Hematopoietic multipotent progenitor cell treated with erythropoietin and hydrocortisone succinate and interleukin-3 and kit ligand, for 6 days (in vitro differentiated cells): ENCODE data around the gene PUSL1.

Experiments used
- DNase-seq: peaks from one replicate; pipeline ENCODE4 v3.0.0-alpha.2; 2015

Gene PUSL1

GRCh38 chr1:1295154-1295923 is 13.1 kb upstream of the PUSL1 start:
- no peak for DNase-seq

- DNase-seq, result no peak
These were observed 12.0 kb upstream of the PUSL1 start for GRCh38 chr1:1296070-1297061.

- DNase-seq, result no peak
These were observed 10.5 kb upstream of the PUSL1 start for GRCh38 chr1:1297802-1298424.

DNA sequence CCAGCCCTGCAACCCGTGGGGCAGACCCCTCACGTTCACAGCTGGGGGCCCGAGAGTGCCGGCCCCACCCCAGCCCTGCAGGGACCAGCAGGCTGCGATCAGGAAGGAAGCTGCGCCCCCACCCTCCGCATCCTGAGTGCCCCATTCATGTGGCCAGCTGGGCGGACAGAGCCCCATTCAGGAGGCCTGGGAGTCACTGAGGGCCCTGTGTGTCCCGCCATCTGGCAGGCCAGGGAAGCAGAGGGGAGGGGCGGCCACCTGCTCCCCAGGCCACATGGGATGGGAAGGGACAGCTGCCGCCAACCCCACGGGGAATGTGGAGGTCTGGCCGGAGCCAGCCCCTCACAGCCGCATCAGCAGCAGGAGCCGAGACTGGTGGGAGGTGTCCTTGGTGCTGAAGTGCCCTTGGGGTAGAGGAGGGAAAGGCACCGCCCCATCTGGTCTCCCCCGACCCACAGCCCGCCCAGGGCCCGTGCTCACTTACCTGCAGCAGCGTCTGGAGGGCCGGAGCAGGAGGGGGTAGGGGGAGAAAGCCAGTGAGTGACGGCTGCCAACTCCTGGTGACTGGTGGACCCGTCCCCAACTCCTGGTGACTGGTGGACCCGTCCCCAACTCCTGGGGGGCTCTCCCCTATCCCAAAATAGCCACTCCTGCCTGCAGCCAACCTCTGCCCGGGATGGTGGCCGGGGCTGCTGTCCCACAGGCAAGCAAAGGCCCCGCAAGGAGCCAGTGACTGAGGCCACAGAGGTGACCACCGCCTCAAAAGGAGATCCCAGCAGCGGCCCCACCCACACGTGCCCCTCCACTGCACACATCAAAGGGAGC is 9.3 kb upstream of the PUSL1 start:
- DNase-seq, result peak; percentile 65

DNA sequence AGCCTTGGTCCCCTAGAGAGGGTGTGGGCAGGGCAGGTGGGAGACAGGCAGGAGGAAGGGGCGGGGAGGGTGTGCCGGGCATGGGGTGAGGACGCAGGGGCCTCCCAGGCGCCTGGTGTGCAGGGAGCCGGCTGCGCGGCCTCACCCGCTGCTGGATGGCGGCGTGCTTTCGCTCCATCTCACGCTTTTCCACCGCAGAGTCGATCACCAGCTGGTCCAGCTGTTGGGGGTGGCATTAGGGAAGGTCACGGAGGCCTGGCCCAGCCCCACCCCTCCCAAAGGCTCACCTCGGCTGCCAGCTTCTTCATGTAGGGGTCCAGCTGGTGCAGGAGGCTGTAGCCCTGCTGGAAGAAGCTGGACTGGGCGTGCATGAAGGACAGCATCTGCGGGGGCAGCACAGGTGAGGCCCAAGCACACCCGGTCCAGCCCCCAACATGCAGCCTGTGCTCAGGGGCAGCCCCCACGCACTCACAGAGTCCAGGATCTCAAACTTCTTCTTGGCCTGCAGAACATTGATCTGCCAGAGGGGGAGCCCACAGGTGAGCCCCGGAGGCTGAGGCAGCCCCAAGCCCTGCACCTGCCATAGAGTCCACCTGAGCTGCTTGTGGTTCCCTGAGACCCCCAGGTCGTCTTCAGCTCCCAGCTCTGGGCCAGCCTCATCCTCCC is 8.6 kb upstream of the PUSL1 start:
- peak; percentile 49 for DNase-seq

DNA sequence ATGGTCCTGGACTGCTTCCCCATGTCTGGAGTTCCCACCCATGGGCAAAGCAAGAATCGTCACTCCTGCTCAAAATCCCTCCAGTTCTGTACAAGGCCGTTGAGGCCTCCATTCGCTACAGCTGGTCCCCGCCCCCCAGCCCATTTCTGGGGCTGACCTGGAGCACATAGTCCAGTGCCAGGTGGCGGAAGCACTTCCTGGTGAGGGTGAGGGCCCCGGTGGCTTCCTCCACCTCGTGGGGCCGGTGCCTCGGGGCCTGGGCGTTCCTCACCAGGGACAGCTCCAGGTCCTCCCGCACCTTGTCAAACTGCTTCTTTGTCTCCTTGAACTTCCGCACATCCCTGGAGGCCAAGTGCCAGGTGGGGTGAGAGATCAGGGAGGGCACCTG is 8.1 kb upstream of the PUSL1 start:
- DNase-seq, result no peak

DNA sequence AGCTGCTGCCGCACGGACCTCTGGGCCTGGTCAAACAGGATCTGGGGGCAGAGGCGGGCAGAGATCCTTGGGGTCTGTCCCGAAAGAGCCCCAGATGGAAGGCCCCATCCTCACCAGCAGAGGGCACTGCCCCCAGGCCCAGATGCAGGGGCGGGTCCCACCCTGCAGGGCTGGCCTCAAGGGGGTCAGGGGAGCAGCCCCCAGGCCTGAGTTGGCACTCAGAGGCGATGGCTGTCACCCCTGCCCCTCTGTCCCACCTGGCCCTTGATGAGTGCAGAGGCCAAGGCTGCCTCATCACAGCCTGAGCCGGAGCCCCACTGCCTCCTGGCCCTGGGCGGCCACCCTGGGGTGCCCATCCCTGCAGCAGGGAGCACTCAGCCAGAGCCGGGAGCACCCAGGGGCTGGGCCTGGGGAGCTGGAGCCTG is 6.4 kb upstream of the PUSL1 start:
- peak; percentile 42 for DNase-seq

GRCh38 chr1:1302951-1303509 is 5.4 kb upstream of the PUSL1 start:
- DNase-seq, result peak; percentile 35

DNA sequence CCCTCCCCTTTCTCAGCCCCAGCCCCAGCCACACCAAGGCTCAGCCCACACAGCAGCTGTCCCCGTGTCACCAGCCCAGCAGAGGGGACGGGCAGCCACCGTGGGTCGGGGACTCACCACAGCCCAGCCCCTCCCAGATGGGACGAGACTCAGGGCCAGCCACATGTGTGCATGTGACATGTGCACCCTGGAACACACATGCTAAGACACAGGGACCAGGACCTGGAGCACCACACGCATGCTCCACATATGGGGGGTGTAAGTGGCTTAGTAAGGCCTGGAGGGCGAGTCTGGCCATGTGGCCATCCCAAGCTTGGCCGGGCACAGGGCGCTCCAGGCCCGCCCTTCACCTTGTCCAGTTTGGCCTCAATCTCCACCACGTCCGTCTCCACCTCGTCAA is 4.7 kb upstream of the PUSL1 start:
- DNase-seq, result no peak

DNA sequence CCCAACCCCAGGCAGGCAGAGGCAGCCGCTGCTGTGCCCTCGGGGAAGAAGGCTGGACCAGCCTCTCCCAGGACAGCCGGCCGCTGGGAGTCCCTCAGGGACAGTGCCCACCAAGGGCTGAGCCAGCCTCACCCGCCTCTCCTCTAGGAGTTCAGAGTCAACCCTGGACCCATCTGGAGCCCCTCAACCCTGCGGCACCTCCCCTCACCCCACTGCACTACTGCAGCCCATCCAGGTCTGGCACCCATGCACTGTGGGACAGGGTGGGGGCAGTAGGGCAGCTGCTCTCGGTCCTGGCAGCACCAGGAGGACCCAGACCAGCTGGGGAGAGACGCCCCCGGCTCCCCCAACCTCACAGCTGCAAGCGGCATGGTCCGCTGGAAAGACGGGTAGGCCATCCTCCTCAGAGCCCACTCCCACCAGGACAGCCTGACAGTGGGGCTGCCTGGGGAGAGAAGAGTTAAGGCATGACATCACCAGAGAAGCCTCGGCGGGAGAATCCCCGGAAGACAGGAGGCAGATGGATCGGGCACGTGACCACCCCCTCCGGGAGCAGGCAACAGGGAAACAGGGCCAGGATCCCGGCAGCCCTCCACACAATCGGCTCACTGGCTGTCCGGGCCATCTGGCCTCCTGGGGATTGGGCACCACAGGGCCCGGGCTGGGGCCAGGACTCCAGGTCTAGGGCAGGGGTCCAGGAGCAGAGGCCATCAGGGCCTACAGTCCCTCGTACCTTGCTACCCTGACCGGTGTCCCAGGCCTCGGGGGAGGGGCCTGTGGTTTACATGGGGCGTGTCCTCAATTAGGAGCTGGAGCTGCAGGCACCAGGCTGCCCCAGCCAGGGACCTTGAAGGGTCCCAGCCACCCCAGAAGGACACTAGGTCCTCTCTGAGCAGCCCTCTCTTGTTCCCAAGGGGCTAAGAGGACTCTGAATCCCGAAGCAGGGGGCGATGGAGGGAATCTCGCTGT is 3.8 kb upstream of the PUSL1 start:
- DNase-seq, result peak; percentile 62

DNA sequence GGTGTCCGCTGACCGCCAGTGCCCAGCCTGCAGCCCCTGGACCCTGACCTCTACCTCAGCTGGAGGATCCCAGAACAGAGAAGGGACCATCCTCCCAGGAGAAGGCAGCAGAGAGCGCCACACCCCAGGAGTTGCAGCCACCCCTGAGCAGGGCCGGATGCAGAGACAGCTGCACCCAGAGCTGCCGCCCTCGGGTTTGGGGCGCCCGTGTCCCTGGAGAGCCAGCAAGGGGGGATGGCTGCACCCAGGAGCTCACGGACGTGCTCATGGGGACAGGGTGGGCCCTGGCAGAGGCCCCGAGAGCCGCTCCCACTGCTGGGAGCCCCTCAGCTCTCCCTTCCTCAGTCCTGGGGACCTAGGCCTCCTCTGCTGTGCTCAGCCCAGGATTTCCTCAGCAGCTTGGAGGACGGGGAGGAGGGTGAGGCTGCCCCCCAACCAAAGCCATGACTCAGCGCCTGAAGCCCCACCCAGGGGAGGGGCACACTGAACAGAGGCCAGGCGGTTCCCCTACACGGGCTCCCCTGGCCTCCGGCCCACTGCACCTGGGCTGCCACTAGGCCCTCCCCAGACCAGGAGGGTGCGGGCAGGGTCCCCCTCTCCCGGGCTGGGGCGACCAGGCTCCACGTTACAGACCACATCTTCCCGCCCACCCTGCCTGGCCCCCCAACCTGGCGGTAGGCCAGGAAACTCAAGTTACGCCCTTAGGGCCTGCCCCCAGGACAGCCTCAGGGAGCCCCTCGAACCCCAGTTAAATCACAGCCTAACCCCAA is 2.9 kb upstream of the PUSL1 start:
- DNase-seq, result peak; percentile 93

GRCh38 chr1:1306070-1306660 is 2.2 kb upstream of the PUSL1 start:
- DNase-seq, result peak; percentile 61

DNA sequence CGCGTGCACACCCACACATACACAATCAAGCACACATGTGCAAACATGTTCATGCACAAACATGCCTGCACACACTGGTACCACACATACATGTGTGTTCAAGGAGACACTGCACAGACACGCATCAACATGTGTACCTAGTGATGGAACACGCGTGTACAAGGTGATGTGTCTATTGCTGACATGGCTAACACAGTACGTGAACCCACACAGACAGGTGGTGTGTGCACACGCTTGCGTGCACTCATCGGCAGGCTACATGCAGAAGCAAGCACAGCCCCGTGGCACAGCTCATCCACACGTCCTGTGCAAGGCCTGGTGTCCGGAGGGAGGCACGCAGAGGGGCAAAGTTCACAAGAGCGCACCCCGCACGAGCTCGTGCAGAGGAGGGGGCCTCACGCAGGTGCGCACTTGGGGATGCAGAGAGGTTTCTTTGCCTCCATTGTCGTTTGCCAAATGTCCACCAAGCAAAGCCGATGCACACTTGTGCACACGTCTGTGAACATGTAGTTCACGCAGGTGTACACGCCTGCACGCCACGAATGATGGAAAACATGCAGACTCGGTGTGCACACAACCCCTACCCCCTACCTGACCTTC is 1.6 kb upstream of the PUSL1 start:
- no peak for DNase-seq

DNA sequence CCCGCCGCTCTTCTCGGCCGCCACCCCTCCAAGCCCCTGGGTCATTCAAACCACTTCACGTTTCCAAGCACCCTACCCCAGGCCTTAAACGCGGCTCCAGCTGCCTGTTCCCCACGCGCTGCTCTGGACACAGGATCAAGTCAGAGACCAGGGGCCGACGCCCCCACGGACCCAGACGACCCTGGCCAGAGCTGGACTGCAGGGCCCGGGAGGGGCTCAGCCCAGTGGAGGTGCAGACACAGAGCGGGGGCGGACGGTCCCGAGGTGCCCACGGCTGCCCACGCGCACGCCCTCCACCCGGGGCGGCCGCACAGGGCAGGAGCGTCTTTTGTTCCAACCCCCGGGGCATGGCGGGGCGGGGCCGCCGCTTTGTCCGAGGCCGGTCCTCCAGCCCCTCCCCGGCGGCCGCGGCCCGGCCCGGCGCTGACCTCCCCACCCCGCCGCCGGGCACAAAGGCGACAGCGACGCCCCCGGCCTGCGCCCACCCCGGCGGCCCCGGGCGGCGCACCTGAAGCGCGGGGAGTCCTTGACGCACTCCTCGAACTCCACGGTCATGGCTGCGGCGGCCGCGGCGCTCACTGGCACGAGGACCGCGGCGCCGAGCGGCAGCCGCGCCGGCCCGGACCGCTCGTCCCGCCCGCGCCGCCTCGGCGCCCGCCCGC is 1.0 kb upstream of the PUSL1 start:
- DNase-seq, result no peak

GRCh38 chr1:1308756-1309250 is 406 bp downstream of the PUSL1 start:
- DNase-seq, result no peak

- peak; percentile 54 for DNase-seq
These were observed 1.1 kb downstream of the PUSL1 start for GRCh38 chr1:1309251-1310108.

GRCh38 chr1:1310109-1310385 is 1.6 kb downstream of the PUSL1 start:
- no peak for DNase-seq
